GM23338 (cell line): ENCODE measurements around the gene DEFB124. TPM values are rescaled to one million over a fixed set of nuclear protein-coding genes. Genes with fewer than 3 reads are reported as not detected.

Experiments
- ATAC-seq: fragments of 200-7000 bp; cut with Tn5 transposase; 3 replicates; pipeline ENCODE4 v1.9.1; 2020
- DNase-seq: peaks from one replicate; pipeline ENCODE4 v3.0.0-alpha.2; 2015; ENCODE audit warnings: low spot score
- H2AFZ ChIP-seq: fragments of 200-600 bp; sonication (generic); 2 replicates; pipeline ENCODE4 v1.8.0; 2016; ENCODE audit warnings: antibody characterized with exemption, mild to moderate bottlenecking, moderate library complexity
- H3F3A ChIP-seq: fragments of 200-600 bp; sonication (generic); replicated peaks from 2 replicates; pipeline ENCODE4 v1.8.0; 2017; ENCODE audit warnings: antibody characterized with exemption, mixed run types, low read depth
- H3K27ac ChIP-seq: fragments of 200-600 bp; sonication (generic); 2 replicates; pipeline ENCODE4 v1.6.1; 2016; ENCODE audit warnings: low read depth
- H3K27me3 ChIP-seq: fragments of 200-600 bp; sonication (generic); 2 replicates; pipeline ENCODE4 v1.8.0; 2016; ENCODE audit warnings: mild to moderate bottlenecking, mixed run types, moderate library complexity; ENCODE audit not compliant: insufficient read depth
- H3K36me3 ChIP-seq: fragments of 200-600 bp; sonication (generic); 2 replicates; pipeline ENCODE4 v1.8.0; 2016; ENCODE audit warnings: mild to moderate bottlenecking; ENCODE audit not compliant: insufficient read depth
- H3K4me1 ChIP-seq: fragments of 200-600 bp; sonication (generic); 2 replicates; pipeline ENCODE4 v1.8.0; 2016; ENCODE audit warnings: mild to moderate bottlenecking, moderate library complexity; ENCODE audit not compliant: insufficient read depth
- H3K4me2 ChIP-seq: fragments of 200-600 bp; sonication (generic); 2 replicates; pipeline ENCODE4 v1.7.1; 2017; ENCODE audit warnings: mixed run types
- H3K4me3 ChIP-seq: fragments of 200-600 bp; sonication (generic); 2 replicates; pipeline ENCODE4 v1.6.1; 2016; ENCODE audit warnings: mixed run types
- H3K79me2 ChIP-seq: fragments of 200-600 bp; sonication (generic); replicated peaks from 2 replicates; pipeline ENCODE4 v1.8.0; 2017; ENCODE audit warnings: mild to moderate bottlenecking; ENCODE audit not compliant: insufficient read depth
- H3K9me2 ChIP-seq: fragments of 200-600 bp; sonication (generic); 2 replicates; pipeline ENCODE4 v1.8.0; 2017; ENCODE audit not compliant: insufficient read depth
- H4K20me1 ChIP-seq: fragments of 200-600 bp; sonication (generic); replicated peaks from 2 replicates; pipeline ENCODE4 v1.8.0; 2017; ENCODE audit warnings: mild to moderate bottlenecking; ENCODE audit not compliant: insufficient read depth
- H3K27ac Mint-ChIP-seq: 2 replicates; pipeline ENCODE4 v1.8.0; 2020; ENCODE audit warnings: inconsistent platforms, mild to moderate bottlenecking, moderate library complexity, mixed read lengths
- H3K27me3 Mint-ChIP-seq: 3 replicates; pipeline ENCODE4 v1.8.0; 2022; ENCODE audit warnings: low read depth, mild to moderate bottlenecking, moderate library complexity, mixed read lengths, inconsistent platforms; ENCODE audit not compliant: insufficient read depth, poor library complexity
- H3K36me3 Mint-ChIP-seq: 3 replicates; pipeline ENCODE4 v1.8.0; 2021; ENCODE audit warnings: low read depth, mild to moderate bottlenecking, inconsistent platforms, moderate library complexity, mixed read lengths
- H3K4me1 Mint-ChIP-seq: 3 replicates; pipeline ENCODE4 v1.8.0; 2020; ENCODE audit warnings: mild to moderate bottlenecking, inconsistent platforms, mixed read lengths
- H3K4me3 Mint-ChIP-seq: 3 replicates; pipeline ENCODE4 v1.8.0; 2021; ENCODE audit warnings: moderate library complexity, mild to moderate bottlenecking, inconsistent platforms, mixed read lengths
- H3K9me3 Mint-ChIP-seq: 3 replicates; pipeline ENCODE4 v1.8.0; 2020; ENCODE audit warnings: moderate library complexity, mild to moderate bottlenecking, inconsistent platforms, mixed read lengths
- CREB1 ChIP-seq: fragments of 250-450 bp; sonication (Bioruptor Pico); IDR thresholded peaks from 2 replicates; pipeline ENCODE4 v1.5.0; 2020; ENCODE audit warnings: low read depth, mild to moderate bottlenecking, moderate library complexity
- CTCF ChIP-seq, 2 experiments: fragments of 200-600 bp in 1 of 2; sonication (generic) in 1 of 2; conservative IDR thresholded peaks; 2 replicates each; pipeline versions ENCODE4 v1.5.1 to v1.6.1; 2016 to 2017; ENCODE audit warnings: antibody characterized with exemption in 2 of 2, low read depth in 2 of 2, mild to moderate bottlenecking in 2 of 2, moderate library complexity in 1 of 2
- ETS1 ChIP-seq: IDR thresholded peaks from 2 replicates; pipeline ENCODE4 v1.6.1; 2016; ENCODE audit warnings: antibody characterized with exemption
- EZH2 ChIP-seq: fragments of 200-600 bp; sonication (generic); IDR thresholded peaks from one replicate; pipeline ENCODE4 v1.8.0; 2017; ENCODE audit warnings: antibody characterized with exemption, mild to moderate bottlenecking, low read depth; ENCODE audit not compliant: unreplicated experiment
- EZH2phosphoT487 ChIP-seq: fragments of 200-600 bp; sonication (generic); IDR thresholded peaks from one replicate; pipeline ENCODE4 v1.8.1; 2018; ENCODE audit warnings: antibody characterized with exemption; ENCODE audit not compliant: unreplicated experiment
- JUNB ChIP-seq: IDR thresholded peaks from one replicate; pipeline ENCODE4 v1.6.1; 2016; ENCODE audit warnings: antibody characterized with exemption; ENCODE audit not compliant: unreplicated experiment
- NANOG ChIP-seq: IDR thresholded peaks from 2 replicates; pipeline ENCODE4 v1.6.1; 2016; ENCODE audit warnings: antibody characterized with exemption, borderline replicate concordance
- POLR2AphosphoS5 ChIP-seq: IDR thresholded peaks from 2 replicates; pipeline ENCODE4 v1.6.1; 2016; ENCODE audit warnings: antibody characterized with exemption, low read depth
- REST ChIP-seq: IDR thresholded peaks from one replicate; pipeline ENCODE4 v1.6.1; 2018; ENCODE audit warnings: antibody characterized with exemption; ENCODE audit not compliant: unreplicated experiment
- STAT1 ChIP-seq: IDR thresholded peaks from one replicate; pipeline ENCODE4 v1.6.1; 2016; ENCODE audit warnings: antibody characterized with exemption; ENCODE audit not compliant: unreplicated experiment
- ZNF114 ChIP-seq: fragments of 250-450 bp; sonication (Bioruptor Pico); IDR thresholded peaks from 2 replicates; pipeline ENCODE4 v1.5.0; 2020; ENCODE audit warnings: mild to moderate bottlenecking, moderate library complexity
- ZNF331 ChIP-seq: fragments of 250-450 bp; sonication (Bioruptor Pico); IDR thresholded peaks from 2 replicates; pipeline ENCODE4 v1.5.0; 2020; ENCODE audit warnings: low read depth, mild to moderate bottlenecking, moderate library complexity
- ZNF462 ChIP-seq: fragments of 250-450 bp; sonication (Bioruptor Pico); IDR thresholded peaks from 2 replicates; pipeline ENCODE4 v1.5.0; 2020; ENCODE audit warnings: mild to moderate bottlenecking, moderate library complexity
- polyA plus RNA-seq: library from polyadenylated mRNA; unstranded; fragments of >200 nt; fragmentation: Nextera tagmentation; extraction: Ambion mirVana; gene quantifications from 2 replicates; pipeline ENCODE4 v1.2.1, GENCODE V29; 2016
- total RNA-seq: library from RNA; depleted of rRNA; stranded (reverse); fragments of >200 nt; shearing (Covaris generic); gene quantifications from 2 replicates; pipeline ENCODE4 v1.2.3, GENCODE V29; 2014

The DEFB124 gene
- total and polyA plus RNA-seq, 2 experiments from 2014 or later, result 0.52 TPM; not detected in 1

GRCh38 chr20:31415653-31416052 is 59.3 kb downstream of the DEFB124 start:
- Histone ChIP-seq H3K27ac (no peak overlapping the region), H3K4me3 (no peak overlapping the region), H3K4me2 (no peak overlapping the region), H3K9me2 (peaks cover 7% of the 10 kb centered on the region; the same call in 1 of the 2 replicates), H2AFZ (no peak overlapping the region), H3K79me2 (no peaks in the 10 kb centered on the region), H3F3A (no peaks in the 10 kb centered on the region), H3K4me1 (no peaks in the 10 kb centered on the region), H4K20me1 (no peaks in the 10 kb centered on the region), H3K36me3 (peaks cover 3% of the 10 kb centered on the region; the same call in 1 of the 2 replicates), H3K27me3 (no peaks in the 10 kb centered on the region)
- ATAC-seq, result no peak
- peaks cover 96% of the 10 kb centered on the region; the same call in 2 of the 3 replicates for H3K9me3 Mint-ChIP-seq
- peaks cover 25% of the 10 kb centered on the region for H3K36me3 Mint-ChIP-seq
- peaks cover 4% of the 10 kb centered on the region for H3K27me3 Mint-ChIP-seq
- H3K4me3 Mint-ChIP-seq, result no peak overlapping the region
- H3K27ac Mint-ChIP-seq, result no peak overlapping the region
- no peak for DNase-seq
- no peaks in the 10 kb centered on the region for H3K4me1 Mint-ChIP-seq
- TF ChIP-seq ZNF114 (CRISPR knock-in tag) (no peak), EZH2 (no peak), ZNF331 (CRISPR knock-in tag) (no peak), STAT1 (no peak), ZNF462 (no peak), ETS1 (no peak), NANOG (no peak), POLR2AphosphoS5 (no peak), EZH2phosphoT487 (no peak), CTCF (conservative IDR thresholded peaks at IDR 0.05; ENCODE audit: low read depth in 2 of 2) (no peak), JUNB (no peak), CREB1 (CRISPR knock-in tag) (no peak), REST (no peak)
